GM18502 (cell line): ENCODE results near the gene PLTP.
"Not testable (repeated sequence)": the region's sequence is repeated elsewhere in the genome, so short reads cannot be mapped to it uniquely, and the experiment has no call there.

Experiments used
- ATAC-seq: cut with Tn5 transposase; IDR thresholded peaks from one replicate; pipeline ENCODE4 v1.9.1; 2021; ENCODE audit warnings: mild to moderate bottlenecking; ENCODE audit not compliant: unreplicated experiment, poor library complexity

The PLTP gene

GRCh38 chr20:45880988-45881788 is 30.8 kb downstream of the PLTP start, which contains the start of gene ZSWIM1:
TSS of gene ZSWIM1 (plus strand) at chr20:45881227. CDS start at chr20:45882593, 1,366 bp downstream.
- peak; percentile 96 for ATAC-seq

- ATAC-seq = no peak
These were observed 33.7 kb downstream of the PLTP start for GRCh38 chr20:45878076-45878761.

GRCh38 chr20:45874576-45874975 is 37.4 kb downstream of the PLTP start:
- ATAC-seq = no peak

GRCh38 chr20:45874104-45874481 is 37.9 kb downstream of the PLTP start:
- not testable (repeated sequence) for ATAC-seq

GRCh38 chr20:45873409-45874103 is 38.4 kb downstream of the PLTP start:
- ATAC-seq = no peak

GRCh38 chr20:45872626-45873025 is 39.3 kb downstream of the PLTP start:
- ATAC-seq = no peak

GRCh38 chr20:45867819-45868176 is 44.2 kb downstream of the PLTP start:
- ATAC-seq = no peak

- ATAC-seq = no peak
These were observed 44.7 kb downstream of the PLTP start for GRCh38 chr20:45867136-45867818.

GRCh38 chr20:45866454-45866853 is 45.5 kb downstream of the PLTP start:
- ATAC-seq = no peak

- no peak for ATAC-seq
These were observed 48.1 kb downstream of the PLTP start for GRCh38 chr20:45863543-45864470.

GRCh38 chr20:45861221-45862075 is 50.5 kb downstream of the PLTP start:
- no peak for ATAC-seq

- no peak for ATAC-seq
These were observed 51.3 kb downstream of the PLTP start for GRCh38 chr20:45860560-45861220.

GRCh38 chr20:45859916-45860315 is 52.0 kb downstream of the PLTP start:
- ATAC-seq = no peak

GRCh38 chr20:45857882-45858216 is 54.1 kb downstream of the PLTP start:
- ATAC-seq = peak; percentile 29

- ATAC-seq = peak; percentile 95
These were observed 54.7 kb downstream of the PLTP start, which contains the start of the genes ACOT8 and ZSWIM3 for GRCh38 chr20:45857114-45857881. TSS of gene ACOT8 (minus strand) at chr20:45857392. CDS start at chr20:45857315, 77 bp downstream. TSS of gene ZSWIM3 (plus strand) at chr20:45857614. CDS start at chr20:45857826, 212 bp downstream.

GRCh38 chr20:45853484-45853883 is 58.5 kb downstream of the PLTP start:
- ATAC-seq = no peak

- ATAC-seq = no peak
These were observed 59.6 kb downstream of the PLTP start for GRCh38 chr20:45852326-45852725.
